Ishikawa (cell line): Measurements from ENCODE around the gene CERS6.

Experiments
- CEBPB ChIP-seq: IDR thresholded peaks from 2 replicates; pipeline ENCODE4 v1.6.1; 2012
- CREB1 ChIP-seq: IDR thresholded peaks from 2 replicates; pipeline ENCODE4 v1.6.1; 2012; ENCODE audit warnings: low read depth
- EGR1 ChIP-seq: IDR thresholded peaks from 2 replicates; pipeline ENCODE4 v1.6.1; 2012
- EP300 ChIP-seq: IDR thresholded peaks from 2 replicates; pipeline ENCODE4 v1.6.1; 2012; ENCODE audit warnings: borderline replicate concordance
- FOXM1 ChIP-seq: IDR thresholded peaks from 2 replicates; pipeline ENCODE4 v1.6.1; 2012; ENCODE audit warnings: low read depth, borderline replicate concordance
- MAX ChIP-seq: IDR thresholded peaks from 2 replicates; pipeline ENCODE4 v1.6.1; 2012
- NFIC ChIP-seq: IDR thresholded peaks from 2 replicates; pipeline ENCODE4 v1.6.1; 2012
- RAD21 ChIP-seq: IDR thresholded peaks from 2 replicates; pipeline ENCODE4 v1.6.1; 2012; ENCODE audit warnings: low read depth
- REST ChIP-seq: IDR thresholded peaks from 2 replicates; pipeline ENCODE4 v1.6.1; 2012; ENCODE audit warnings: low read depth, mild to moderate bottlenecking
- TAF1 ChIP-seq: IDR thresholded peaks from 2 replicates; pipeline ENCODE4 v1.6.1; 2012; ENCODE audit warnings: low read depth, mild to moderate bottlenecking
- TCF12 ChIP-seq: IDR thresholded peaks from 2 replicates; pipeline ENCODE4 v1.6.1; 2012; ENCODE audit warnings: low read depth
- TEAD4 ChIP-seq: IDR thresholded peaks from 2 replicates; pipeline ENCODE4 v1.6.1; 2012
- USF1 ChIP-seq: IDR thresholded peaks from 2 replicates; pipeline ENCODE4 v1.6.1; 2012
- YY1 ChIP-seq: IDR thresholded peaks from 2 replicates; pipeline ENCODE4 v1.6.1; 2012; ENCODE audit warnings: low read depth
- ZBTB7A ChIP-seq: IDR thresholded peaks from 2 replicates; pipeline ENCODE4 v1.6.1; 2012; ENCODE audit warnings: low read depth

CERS6 gene

GRCh38 chr2:168585700-168586099 is 129.6 kb downstream of the CERS6 start:
- peak; percentile 9; the same call in 1 of the 2 replicates for TF ChIP-seq CEBPB
- no peak for TF ChIP-seq TAF1
- no peak for TF ChIP-seq ZBTB7A

- TF ChIP-seq RAD21 (no peak), NFIC (no peak), REST (no peak), TCF12 (no peak), MAX (no peak), CEBPB (no peak), USF1 (no peak), TEAD4 (no peak), EGR1 (no peak), ZBTB7A (no peak), EP300 (no peak), CREB1 (no peak), YY1 (no peak), FOXM1 (no peak), TAF1 (no peak)
Observed at GRCh38 chr2:168587307-168587706, 131.2 kb downstream of the CERS6 start.

- TF ChIP-seq EP300 (no peak), TAF1 (no peak), RAD21 (no peak), FOXM1 (no peak), ZBTB7A (no peak), CREB1 (no peak), REST (no peak), TCF12 (no peak), EGR1 (no peak), NFIC (no peak)
Observed at GRCh38 chr2:168589236-168590211, 133.5 kb downstream of the CERS6 start.

- no peak for TF ChIP-seq YY1
- no peak for TF ChIP-seq MAX
- no peak for TF ChIP-seq TEAD4
- no peak for TF ChIP-seq TAF1
- no peak for TF ChIP-seq RAD21
- no peak for TF ChIP-seq TCF12
- no peak for TF ChIP-seq EP300
- TF ChIP-seq ZBTB7A, result no peak
- no peak for TF ChIP-seq REST
- no peak for TF ChIP-seq USF1
- TF ChIP-seq NFIC, result no peak
- no peak for TF ChIP-seq CREB1
- TF ChIP-seq CEBPB, result no peak
- TF ChIP-seq EGR1, result no peak
- no peak for TF ChIP-seq FOXM1
Observed at GRCh38 chr2:168592181-168592831, 136.2 kb downstream of the CERS6 start.
